Measurements from ENCODE around the gene ADISSP.

DNA sequence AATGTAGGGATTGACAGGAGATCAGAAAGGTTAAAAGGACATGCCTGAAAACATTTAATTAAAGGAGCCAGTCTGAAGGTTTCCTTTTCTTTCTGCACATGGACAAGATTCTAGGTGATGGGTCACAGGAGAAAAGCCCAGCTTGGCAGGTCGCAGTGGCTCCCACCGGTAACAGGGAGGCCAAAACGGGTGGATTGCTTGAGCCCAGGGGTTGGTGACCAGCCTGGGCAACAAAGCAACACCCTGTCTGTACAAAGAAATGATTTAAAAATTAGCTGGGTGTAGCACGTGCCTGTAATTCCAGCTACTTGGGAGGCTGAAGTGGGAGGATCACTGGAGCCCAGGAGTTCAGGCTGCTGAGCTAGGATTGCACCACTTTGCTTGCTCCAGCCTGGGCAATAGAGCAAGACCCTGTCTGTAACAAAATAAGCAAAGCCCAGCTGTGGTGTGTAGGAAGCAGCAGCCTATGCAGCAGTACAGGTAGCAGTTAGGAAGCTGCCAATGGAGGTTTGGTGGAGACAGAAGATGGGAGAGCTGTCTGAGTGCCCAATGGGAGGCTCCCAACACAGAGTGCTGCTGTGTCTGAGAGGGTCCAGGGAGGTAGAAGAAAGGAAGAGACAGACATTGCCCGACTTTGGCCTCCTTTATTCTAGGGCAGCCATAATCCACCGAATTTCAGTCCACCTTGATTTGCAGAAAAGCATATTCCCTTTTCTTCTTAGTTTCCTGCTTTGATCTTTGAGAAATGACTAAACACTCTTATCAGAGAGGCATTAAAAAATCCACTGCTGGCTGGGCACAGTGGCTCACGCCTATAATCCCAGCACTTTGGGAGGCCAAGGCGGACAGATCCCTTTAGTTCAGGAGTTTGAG, 45.7 kb upstream of the ADISSP start:
- TF ChIP-seq, protein P1, sequence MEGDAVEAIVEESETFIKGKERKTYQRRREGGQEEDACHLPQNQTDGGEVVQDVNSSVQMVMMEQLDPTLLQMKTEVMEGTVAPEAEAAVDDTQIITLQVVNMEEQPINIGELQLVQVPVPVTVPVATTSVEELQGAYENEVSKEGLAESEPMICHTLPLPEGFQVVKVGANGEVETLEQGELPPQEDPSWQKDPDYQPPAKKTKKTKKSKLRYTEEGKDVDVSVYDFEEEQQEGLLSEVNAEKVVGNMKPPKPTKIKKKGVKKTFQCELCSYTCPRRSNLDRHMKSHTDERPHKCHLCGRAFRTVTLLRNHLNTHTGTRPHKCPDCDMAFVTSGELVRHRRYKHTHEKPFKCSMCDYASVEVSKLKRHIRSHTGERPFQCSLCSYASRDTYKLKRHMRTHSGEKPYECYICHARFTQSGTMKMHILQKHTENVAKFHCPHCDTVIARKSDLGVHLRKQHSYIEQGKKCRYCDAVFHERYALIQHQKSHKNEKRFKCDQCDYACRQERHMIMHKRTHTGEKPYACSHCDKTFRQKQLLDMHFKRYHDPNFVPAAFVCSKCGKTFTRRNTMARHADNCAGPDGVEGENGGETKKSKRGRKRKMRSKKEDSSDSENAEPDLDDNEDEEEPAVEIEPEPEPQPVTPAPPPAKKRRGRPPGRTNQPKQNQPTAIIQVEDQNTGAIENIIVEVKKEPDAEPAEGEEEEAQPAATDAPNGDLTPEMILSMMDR (IDR thresholded peaks at IDR 0.05; ENCODE audit: low read length), result no peak
- no peak for TF ChIP-seq EZH2 (IDR thresholded peaks at IDR 0.05; ENCODE audit: borderline replicate concordance, low read length)

Measured in OCI-LY1 (cell line).